K562 (cell line): ENCODE data around the gene TRAPPC4. TPM values are rescaled to one million over a fixed set of nuclear protein-coding genes. Genes with fewer than 3 reads are reported as not detected.

Experiments used
- ARID2 ChIP-seq: fragments of 450-650 bp; IDR thresholded peaks from 2 replicates; pipeline ENCODE4 v1.6.1; 2017; ENCODE audit warnings: antibody characterized with exemption, mild to moderate bottlenecking
- ATF2 ChIP-seq: sonication (generic); formaldehyde crosslinking; IDR thresholded peaks from 2 replicates; pipeline ENCODE4 v1.8.1; 2022; ENCODE audit warnings: missing genetic modification reagents
- C11orf30 ChIP-seq: fragments of 450-650 bp; IDR thresholded peaks from 2 replicates; pipeline ENCODE4 v1.6.1; 2016; ENCODE audit warnings: low read depth, mild to moderate bottlenecking
- CHD2 ChIP-seq: IDR thresholded peaks from 2 replicates; pipeline ENCODE4 v1.6.1; 2011; ENCODE audit warnings: low read depth, low read length
- DLX4 ChIP-seq: fragments of 250-450 bp; sonication (Bioruptor Pico); IDR thresholded peaks from 2 replicates; pipeline ENCODE4 v1.6.1; 2021; ENCODE audit warnings: mild to moderate bottlenecking
- E2F6 ChIP-seq, 2 experiments: IDR thresholded peaks; 2 replicates each; pipeline ENCODE4 v1.6.1; 2011; ENCODE audit warnings: borderline replicate concordance in 1 of 2, control low read depth in 1 of 2, low read depth in 1 of 2, low read length in 1 of 2, mild to moderate bottlenecking in 1 of 2, mixed read lengths in 1 of 2, moderate library complexity in 1 of 2; ENCODE audit not compliant: insufficient read depth in 1 of 2, insufficient read length in 1 of 2, poor library complexity in 1 of 2, severe bottlenecking in 1 of 2; ENCODE audit errors: extremely low read depth in 1 of 2
- HDAC1 ChIP-seq, 2 experiments: fragments of 450-650 bp; IDR thresholded peaks; 2 replicates each; pipeline ENCODE4 v1.6.1; 2016 to 2017; ENCODE audit warnings: inconsistent platforms in 1 of 2, mild to moderate bottlenecking in 1 of 2, moderate library complexity in 1 of 2
- KLF6 ChIP-seq: fragments of 250-450 bp; sonication (Bioruptor Pico); IDR thresholded peaks from 2 replicates; pipeline ENCODE4 v1.4.0; 2020; ENCODE audit warnings: mild to moderate bottlenecking, moderate library complexity, borderline replicate concordance
- MAFF ChIP-seq: IDR thresholded peaks from 2 replicates; pipeline ENCODE4 v1.6.1; 2012; ENCODE audit warnings: low read length, improper control_type of control experiment
- MYC ChIP-seq, 2 experiments: fragments of 250-450 bp in 1 of 2; sonication (Bioruptor Pico) in 1 of 2; IDR thresholded peaks; 2 replicates each; pipeline versions ENCODE4 v1.5.1 to v1.6.1; 2012 to 2021; ENCODE audit warnings: low read depth in 2 of 2, borderline replicate concordance in 1 of 2, improper control_type of control experiment in 1 of 2, low read length in 1 of 2, mild to moderate bottlenecking in 1 of 2, moderate library complexity in 1 of 2
- NCOR1 ChIP-seq: fragments of 450-650 bp; IDR thresholded peaks from 2 replicates; pipeline ENCODE4 v1.6.1; 2016; ENCODE audit warnings: mild to moderate bottlenecking, moderate library complexity
- RAD51 ChIP-seq: fragments of 450-650 bp; IDR thresholded peaks from 2 replicates; pipeline ENCODE4 v1.7.1; 2016; ENCODE audit warnings: low read depth, mild to moderate bottlenecking, borderline replicate concordance
- THAP12 ChIP-seq: fragments of 250-450 bp; sonication (Bioruptor Pico); IDR thresholded peaks from 2 replicates; pipeline ENCODE4 v1.9.0; 2021; ENCODE audit warnings: mild to moderate bottlenecking, inconsistent platforms
- ZBTB7A ChIP-seq: IDR thresholded peaks from 2 replicates; pipeline ENCODE4 v1.6.1; 2011; ENCODE audit warnings: low read depth, mild to moderate bottlenecking, low read length, moderate library complexity, borderline replicate concordance; ENCODE audit not compliant: control insufficient read depth
- ZNF134 ChIP-seq: fragments of 250-450 bp; sonication (Bioruptor Pico); conservative IDR thresholded peaks from 2 replicates; pipeline ENCODE4 v1.4.0; 2020
- ZNF445 ChIP-seq: fragments of 250-450 bp; sonication (Bioruptor Pico); IDR thresholded peaks from 2 replicates; pipeline ENCODE4 v1.4.0; 2020; ENCODE audit warnings: low read depth, mild to moderate bottlenecking, moderate library complexity
- ZNF766 ChIP-seq: fragments of 200-800 bp; sonication (Bioruptor generic); conservative IDR thresholded peaks from 2 replicates; pipeline ENCODE4 v1.6.1; 2016; ENCODE audit warnings: missing genetic modification characterization, missing compliant biosample characterization
- polyA plus RNA-seq, 8 experiments: library from polyadenylated mRNA; depleted of rRNA in 4 of 8; stranded (reverse) in 5 of 8; unstranded in 3 of 8; fragments of >200 nt; fragmentation: Nextera tagmentation in 2 of 8; fragmentation: Illumina TruSeq in 1 of 8; extraction: Ambion mirVana in 2 of 8; extraction: Trizol in 1 of 8; gene quantifications; 2 replicates each; pipeline versions ENCODE4 v1.2.1 to v1.2.3, GENCODE V29; 2011 to 2014; ENCODE audit warnings: inconsistent platforms in 1 of 8, missing spikeins in 1 of 8
- total RNA-seq, 7 experiments: library from RNA; depleted of rRNA in 6 of 7; stranded (reverse); fragments of >200 nt in 6 of 7; fragmentation: Illumina TruSeq in 2 of 7; extraction: Trizol in 2 of 7; gene quantifications; 2 replicates each; pipeline versions ENCODE4 v1.2.1 to v1.2.3, GENCODE V29; 2011 to 2021; ENCODE audit warnings: low replicate concordance in 1 of 7

TRAPPC4 gene
- total and polyA plus RNA-seq, 9 of the 15 experiments (the other 6 are each of a cell fraction or from before 2014, with no cell fraction given): 121 to 524 (median 142) TPM

- TF ChIP-seq DLX4 (CRISPR knock-in tag) (no peak), MAFF (peak; percentile 31; the same call in 1 of the 2 replicates), ZNF766 (CRISPR knock-in tag) (no peak), ZBTB7A (no peak), CHD2 (no peak), THAP12 (CRISPR knock-in tag) (no peak), MYC (IDR thresholded peaks at IDR 0.05; ENCODE audit: low read depth, low read length) (peak; percentile 96), MYC (CRISPR knock-in tag; IDR thresholded peaks at IDR 0.05; ENCODE audit: borderline replicate concordance, low read depth) (peak; percentile 69; the same call in 1 of the 2 replicates), RAD51 (peak; percentile 82), NCOR1 (peak; percentile 4; the same call in 1 of the 2 replicates), HDAC1 (IDR thresholded peaks at IDR 0.05) (peak in 1 of 2 experiments; percentile 89; a peak in 2 of 4 replicates), ZNF445 (CRISPR knock-in tag) (no peak), ARID2 (no peak), ZNF134 (CRISPR knock-in tag) (no peak), C11orf30 (peak; percentile 90), E2F6 (IDR thresholded peaks at IDR 0.05; ENCODE audit: borderline replicate concordance in 1 of 2, extremely low read depth in 1 of 2, insufficient read depth in 1 of 2, insufficient read length in 1 of 2, low read depth in 1 of 2, low read length in 1 of 2, poor library complexity in 1 of 2, severe bottlenecking in 1 of 2) (peak; percentile 81 to 85), KLF6 (CRISPR knock-in tag) (peak; percentile 11; the same call in 1 of the 2 replicates), ATF2 (CRISPR knock-in tag) (no peak)
Observed at GRCh38 chr11:118980191-118980881, 38.2 kb upstream of the TRAPPC4 start (continued).
